HG03378 (cell line): ENCODE results near the gene ZCCHC24.

Experiments used
- ATAC-seq: cut with Tn5 transposase; IDR thresholded peaks from one replicate; pipeline ENCODE4 v1.9.1; 2021; ENCODE audit warnings: mild to moderate bottlenecking, moderate library complexity; ENCODE audit not compliant: unreplicated experiment

The ZCCHC24 gene

GRCh38 chr10:79445161-79445976 lies at the start of gene ZCCHC24:
ZCCHC24 (minus strand) TSS chr10:79445624; CDS start chr10:79445440, 184 bp downstream.
- peak; percentile 94 for ATAC-seq

GRCh38 chr10:79493806-79494205 lies 48.4 kb upstream of the ZCCHC24 start:
- no peak for ATAC-seq

GRCh38 chr10:79492839-79493238 lies 47.4 kb upstream of the ZCCHC24 start:
- no peak for ATAC-seq

GRCh38 chr10:79492256-79492655 lies 46.8 kb upstream of the ZCCHC24 start:
- no peak for ATAC-seq

GRCh38 chr10:79491143-79491835 lies 45.9 kb upstream of the ZCCHC24 start:
- ATAC-seq = no peak

- ATAC-seq = no peak
Observed at GRCh38 chr10:79490400-79491142, 45.1 kb upstream of the ZCCHC24 start.

- no peak for ATAC-seq
Observed at GRCh38 chr10:79488870-79489269, 43.4 kb upstream of the ZCCHC24 start.

- no peak for ATAC-seq
Observed at GRCh38 chr10:79488336-79488735, 42.9 kb upstream of the ZCCHC24 start.

- peak; percentile 65 for ATAC-seq
Observed at GRCh38 chr10:79487296-79488194, 42.1 kb upstream of the ZCCHC24 start.

- ATAC-seq = no peak
Observed at GRCh38 chr10:79484476-79484875, 39.1 kb upstream of the ZCCHC24 start.

GRCh38 chr10:79483948-79484347 lies 38.5 kb upstream of the ZCCHC24 start:
- no peak for ATAC-seq

GRCh38 chr10:79483299-79483698 lies 37.9 kb upstream of the ZCCHC24 start:
- ATAC-seq = no peak

GRCh38 chr10:79482741-79483140 lies 37.3 kb upstream of the ZCCHC24 start:
- no peak for ATAC-seq

GRCh38 chr10:79482304-79482703 lies 36.9 kb upstream of the ZCCHC24 start:
- ATAC-seq = no peak

- ATAC-seq = no peak
Observed at GRCh38 chr10:79479283-79479909, 34.0 kb upstream of the ZCCHC24 start.

- no peak for ATAC-seq
Observed at GRCh38 chr10:79477456-79477855, 32.0 kb upstream of the ZCCHC24 start.

- no peak for ATAC-seq
Observed at GRCh38 chr10:79476645-79477044, 31.2 kb upstream of the ZCCHC24 start.

GRCh38 chr10:79475877-79476276 lies 30.5 kb upstream of the ZCCHC24 start:
- ATAC-seq = no peak

- ATAC-seq = no peak
Observed at GRCh38 chr10:79475119-79475653, 29.8 kb upstream of the ZCCHC24 start.
